ENCODE results near the gene CYP39A1.
A peak's percentile ranks its signal among the peaks of the same experiment; 100 is the strongest.
"Not testable (repeated sequence)": the region's sequence is repeated elsewhere in the genome, so short reads cannot be mapped to it uniquely, and the experiment has no call there.

Gene CYP39A1

GRCh38 chr6:46648869-46649492 lies 3.6 kb downstream of the CYP39A1 start:
- DNase-seq, result no peak

- not testable (repeated sequence) for DNase-seq
These were observed 4.5 kb downstream of the CYP39A1 start for GRCh38 chr6:46648108-46648507.

- DNase-seq, result no peak
These were observed 7.4 kb downstream of the CYP39A1 start for GRCh38 chr6:46645265-46645664.

GRCh38 chr6:46642928-46643751 lies 9.5 kb downstream of the CYP39A1 start:
- DNase-seq, result no peak

GRCh38 chr6:46638650-46639049 lies 14.0 kb downstream of the CYP39A1 start:
- DNase-seq, result no peak

GRCh38 chr6:46637933-46638332 lies 14.7 kb downstream of the CYP39A1 start:
- no peak for DNase-seq

GRCh38 chr6:46637145-46637544 lies 15.5 kb downstream of the CYP39A1 start:
- DNase-seq, result no peak

GRCh38 chr6:46635462-46635861 lies 17.2 kb downstream of the CYP39A1 start:
- DNase-seq, result no peak

GRCh38 chr6:46632053-46632452 lies 20.6 kb downstream of the CYP39A1 start:
- no peak for DNase-seq

- no peak for DNase-seq
These were observed 22.9 kb downstream of the CYP39A1 start for GRCh38 chr6:46629691-46630090.

GRCh38 chr6:46628976-46629375 lies 23.6 kb downstream of the CYP39A1 start:
- DNase-seq, result no peak

- no peak for DNase-seq
These were observed 24.1 kb downstream of the CYP39A1 start for GRCh38 chr6:46628498-46628897.

- DNase-seq, result no peak
These were observed 25.6 kb downstream of the CYP39A1 start for GRCh38 chr6:46626976-46627375.

- DNase-seq, result peak; percentile 24
These were observed 26.2 kb downstream of the CYP39A1 start for GRCh38 chr6:46626228-46626909.

GRCh38 chr6:46618726-46619125 lies 33.9 kb downstream of the CYP39A1 start:
- no peak for DNase-seq

GRCh38 chr6:46612645-46613044 lies 40.0 kb downstream of the CYP39A1 start:
- DNase-seq, result no peak

- DNase-seq, result no peak
These were observed 41.6 kb downstream of the CYP39A1 start for GRCh38 chr6:46610862-46611553.

- no peak for DNase-seq
These were observed 46.3 kb downstream of the CYP39A1 start for GRCh38 chr6:46606338-46606737.

- DNase-seq, result no peak
These were observed 47.4 kb downstream of the CYP39A1 start for GRCh38 chr6:46605091-46605797.

GRCh38 chr6:46598215-46598614 lies 54.4 kb downstream of the CYP39A1 start:
- DNase-seq, result no peak

GRCh38 chr6:46592740-46593139 lies 59.9 kb downstream of the CYP39A1 start:
- DNase-seq, result no peak

- no peak for DNase-seq
These were observed 60.6 kb downstream of the CYP39A1 start for GRCh38 chr6:46592046-46592445.

- DNase-seq, result no peak
These were observed 61.9 kb downstream of the CYP39A1 start for GRCh38 chr6:46590765-46591164.

Measured in CD4-positive, alpha-beta T cell treated with Interleukin-10 for 1 hour (primary cell).